Measurements from ENCODE around the gene REC114.
"Not testable (repeated sequence)": the region's sequence is repeated elsewhere in the genome, so short reads cannot be mapped to it uniquely, and the experiment has no call there.

Gene REC114

GRCh38 chr15:73573572-73573971 lies 130.6 kb downstream of the REC114 start:
- DNase-seq (ENCODE audit: low read depth in 2 of 2, low spot score in 1 of 2): no peak

- DNase-seq (ENCODE audit: low read depth in 2 of 2, low spot score in 1 of 2): no peak
Measured at GRCh38 chr15:73575636-73576247, 132.8 kb downstream of the REC114 start.

- not testable (repeated sequence) for DNase-seq (ENCODE audit: low read depth in 2 of 2, low spot score in 1 of 2)
Measured at GRCh38 chr15:73577593-73577992, 134.6 kb downstream of the REC114 start.

GRCh38 chr15:73578026-73578425 lies 135.1 kb downstream of the REC114 start:
- DNase-seq (ENCODE audit: low read depth in 2 of 2, low spot score in 1 of 2): no peak

GRCh38 chr15:73582851-73583379 lies 140.0 kb downstream of the REC114 start:
- no peak for DNase-seq (ENCODE audit: low read depth in 2 of 2, low spot score in 1 of 2)

- DNase-seq (ENCODE audit: low read depth in 2 of 2, low spot score in 1 of 2): no peak
Measured at GRCh38 chr15:73583544-73583943, 140.6 kb downstream of the REC114 start.

- no peak for DNase-seq (ENCODE audit: low read depth in 2 of 2, low spot score in 1 of 2)
Measured at GRCh38 chr15:73584699-73585420, 141.9 kb downstream of the REC114 start.

- DNase-seq (ENCODE audit: low read depth in 2 of 2, low spot score in 1 of 2): no peak
Measured at GRCh38 chr15:73585871-73586654, 143.1 kb downstream of the REC114 start.

GRCh38 chr15:73589766-73590165 lies 146.8 kb downstream of the REC114 start:
- no peak for DNase-seq (ENCODE audit: low read depth in 2 of 2, low spot score in 1 of 2)

- DNase-seq (ENCODE audit: low read depth in 2 of 2, low spot score in 1 of 2): no peak
Measured at GRCh38 chr15:73590263-73590662, 147.3 kb downstream of the REC114 start.

GRCh38 chr15:73593304-73594074 lies 150.5 kb downstream of the REC114 start:
- no peak for DNase-seq (ENCODE audit: low read depth in 2 of 2, low spot score in 1 of 2)

- no peak for DNase-seq (ENCODE audit: low read depth in 2 of 2, low spot score in 1 of 2)
Measured at GRCh38 chr15:73594109-73594508, 151.1 kb downstream of the REC114 start.

GRCh38 chr15:73596174-73596573 lies 153.2 kb downstream of the REC114 start:
- DNase-seq (ENCODE audit: low read depth in 2 of 2, low spot score in 1 of 2): no peak

GRCh38 chr15:73597036-73597638 lies 154.2 kb downstream of the REC114 start:
- no peak for DNase-seq (ENCODE audit: low read depth in 2 of 2, low spot score in 1 of 2)

GRCh38 chr15:73598530-73599160 lies 155.7 kb downstream of the REC114 start:
- no peak for DNase-seq (ENCODE audit: low read depth in 2 of 2, low spot score in 1 of 2)

- no peak for DNase-seq (ENCODE audit: low read depth in 2 of 2, low spot score in 1 of 2)
Measured at GRCh38 chr15:73599934-73600333, 157.0 kb downstream of the REC114 start.

- DNase-seq (ENCODE audit: low read depth in 2 of 2, low spot score in 1 of 2): no peak
Measured at GRCh38 chr15:73600413-73601335, 157.7 kb downstream of the REC114 start.

- no peak for DNase-seq (ENCODE audit: low read depth in 2 of 2, low spot score in 1 of 2)
Measured at GRCh38 chr15:73601451-73602445, 158.8 kb downstream of the REC114 start.
